UCSD-AML1 (cell line): Measurements from ENCODE around the gene OGFOD3.
A peak's percentile ranks its signal among the peaks of the same experiment; 100 is the strongest.

Experiments used
- DNase-seq: peaks from one replicate; lab custom pipeline; 2025; ENCODE audit not compliant: unreplicated experiment; lab: John Stamatoyannopoulos, UW

OGFOD3 gene

GRCh38 chr17:82407255-82407654, 11.1 kb downstream of the OGFOD3 start:
- peak; percentile 32 for DNase-seq

GRCh38 chr17:82406131-82406671, 12.2 kb downstream of the OGFOD3 start:
- DNase-seq, result no peak

- no peak for DNase-seq
Measured at GRCh38 chr17:82405051-82405450, 13.3 kb downstream of the OGFOD3 start.

GRCh38 chr17:82403662-82404660, 14.4 kb downstream of the OGFOD3 start:
- no peak for DNase-seq

GRCh38 chr17:82402865-82403264, 15.5 kb downstream of the OGFOD3 start:
- no peak for DNase-seq

- DNase-seq, result peak; percentile 82
Measured at GRCh38 chr17:82400830-82401229, 17.6 kb downstream of the OGFOD3 start.

GRCh38 chr17:82400206-82400605, 18.2 kb downstream of the OGFOD3 start:
- DNase-seq, result no peak

- no peak for DNase-seq
Measured at GRCh38 chr17:82399601-82400101, 18.7 kb downstream of the OGFOD3 start.

- DNase-seq, result no peak
Measured at GRCh38 chr17:82399041-82399441, 19.3 kb downstream of the OGFOD3 start.

- no peak for DNase-seq
Measured at GRCh38 chr17:82397449-82398335, 20.7 kb downstream of the OGFOD3 start.

- no peak for DNase-seq
Measured at GRCh38 chr17:82396601-82397435, 21.6 kb downstream of the OGFOD3 start.

GRCh38 chr17:82394278-82394677, 24.1 kb downstream of the OGFOD3 start:
- DNase-seq, result no peak

GRCh38 chr17:82392941-82393340, 25.4 kb downstream of the OGFOD3 start:
- DNase-seq, result no peak

- DNase-seq, result no peak
Measured at GRCh38 chr17:82392209-82392920, 26.0 kb downstream of the OGFOD3 start.

GRCh38 chr17:82391496-82392066, 26.8 kb downstream of the OGFOD3 start:
- no peak for DNase-seq

GRCh38 chr17:82390860-82391435, 27.4 kb downstream of the OGFOD3 start:
- no peak for DNase-seq

GRCh38 chr17:82390015-82390859, 28.1 kb downstream of the OGFOD3 start:
- no peak for DNase-seq

- no peak for DNase-seq
Measured at GRCh38 chr17:82389379-82389778, 29.0 kb downstream of the OGFOD3 start.
